Left ventricle myocardium superior (tissue), 1 donor: ENCODE measurements around the gene SPDYE2. TPM values are rescaled to one million over a fixed set of nuclear protein-coding genes. Genes with fewer than 3 reads are reported as not detected.
"Not testable (repeated sequence)": the region's sequence is repeated elsewhere in the genome, so short reads cannot be mapped to it uniquely, and the experiment has no call there.

Experiments used
- ATAC-seq: fragments of 200-7000 bp; cut with Tn5 transposase; one replicate; pipeline ENCODE4 v1.9.1; 2020; ENCODE audit warnings: mild to moderate bottlenecking, moderate library complexity
- DNase-seq: peaks from one replicate; pipeline ENCODE4 v3.0.0-alpha.2; 2020
- intact Hi-C: fragments of 100-400 bp; cut with micrococcal nuclease; formaldehyde crosslinking; loops from one replicate; pipeline ENCODE4 v1.11.0; 2022
- long read RNA-seq: library from polyadenylated mRNA; unstranded; transcript quantifications from one replicate; pipeline ENCODE4 v2.0.0, GENCODE V29; 2021
- total RNA-seq: library from RNA; stranded (reverse); fragmentation: NEBNext Ultra II Directional; extraction: Animal tissue kit (Norgen Biotek cat#: 25700); gene quantifications from one replicate; pipeline ENCODE4 v1.2.1, GENCODE V29; 2021
- donor health status: DM: no; HTN: yes; CAD: no; lungs with severe emphysema.

SPDYE2 gene
- total RNA-seq = not detected
- long read RNA-seq, partial matches to known transcripts = 0 of 8 reads
- long read RNA-seq, other reads (novel, unspliced or antisense) = 8 of 8 reads

- DNase-seq, intact Hi-C loops: not testable (repeated sequence)
- ATAC-seq = peak; percentile 35
Measured at GRCh38 chr7:102550808-102551422, at the start of gene SPDYE2. Gene SPDYE2 (plus strand): TSS chr7:102551226. CDS start chr7:102553256, 2,030 bp downstream.

DNA sequence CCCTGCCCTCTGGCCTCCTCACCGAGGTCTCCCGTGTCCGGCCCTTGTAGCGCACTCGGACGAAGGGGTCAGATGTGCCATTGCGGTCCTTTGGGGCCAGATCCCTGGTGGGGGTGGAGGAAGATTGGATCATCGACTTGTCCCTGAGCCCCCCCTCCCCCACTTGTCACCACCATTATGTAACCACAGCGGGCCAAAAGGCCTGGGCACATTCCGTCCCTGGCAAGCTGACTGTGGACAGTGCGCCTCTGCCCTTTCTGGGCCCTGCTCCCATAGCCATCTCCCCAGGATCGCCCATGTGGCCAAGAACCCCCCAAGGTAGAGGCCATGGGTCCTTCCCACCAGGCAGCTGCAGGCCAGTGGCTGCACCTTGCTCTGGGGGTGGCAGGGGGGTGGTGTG lies 47.9 kb upstream of the SPDYE2 start:
- intact Hi-C loops, ATAC-seq, DNase-seq: not testable (repeated sequence)

- DNase-seq (peak; percentile 19), ATAC-seq (peak; percentile 25)
- intact Hi-C loops = not testable (repeated sequence)
Measured at GRCh38 chr7:102505298-102506185, 45.5 kb upstream of the SPDYE2 start.

GRCh38 chr7:102507410-102508088 lies 43.5 kb upstream of the SPDYE2 start:
- intact Hi-C loops = not testable (repeated sequence)
- DNase-seq = peak; percentile 24

GRCh38 chr7:102510575-102510974 lies 40.5 kb upstream of the SPDYE2 start:
- peak; percentile 18 for DNase-seq

More at GRCh38 chr7:102507410-102508088, 43.5 kb upstream of the SPDYE2 start:
- ATAC-seq = not testable (repeated sequence)

GRCh38 chr7:102511860-102512522 lies 39.0 kb upstream of the SPDYE2 start:
- intact Hi-C loops, DNase-seq: not testable (repeated sequence)
- ATAC-seq = peak; percentile 77

More at GRCh38 chr7:102510575-102510974, 40.5 kb upstream of the SPDYE2 start:
- intact Hi-C loops, ATAC-seq: not testable (repeated sequence)

DNA sequence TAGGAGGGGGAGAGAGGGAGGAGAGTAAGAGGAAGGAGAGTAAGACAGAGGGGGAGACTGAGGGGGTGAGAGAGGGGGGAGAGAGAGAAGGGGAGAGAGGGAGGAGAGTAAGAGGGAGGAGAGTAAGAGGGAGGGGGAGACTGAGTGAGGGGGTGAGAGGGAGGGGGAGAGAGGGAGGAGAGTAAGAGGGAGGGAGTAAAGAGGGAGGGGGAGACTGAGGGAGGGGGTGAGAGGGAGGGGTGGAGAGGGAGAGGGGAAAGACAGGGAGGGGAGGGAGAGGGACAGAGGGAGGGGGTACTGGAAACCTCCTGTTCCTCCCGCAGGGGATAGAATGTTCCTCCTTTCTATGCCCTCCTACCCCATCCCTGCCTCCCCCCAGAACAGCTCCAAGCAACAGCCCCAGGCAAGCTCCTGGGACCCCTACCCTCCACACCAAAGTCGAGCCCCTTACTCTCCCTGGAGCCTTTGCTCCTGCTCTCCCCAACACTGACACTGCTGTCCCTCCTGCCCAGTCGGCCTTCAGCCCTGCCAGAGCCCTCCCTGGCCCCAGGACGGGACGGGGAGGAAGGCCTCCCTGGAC lies 38.3 kb upstream of the SPDYE2 start:
- intact Hi-C loops = not testable (repeated sequence)
- ATAC-seq (peak; percentile 11), DNase-seq (peak; percentile 46)

GRCh38 chr7:102514881-102515721 lies 35.9 kb upstream of the SPDYE2 start:
- intact Hi-C loops = not testable (repeated sequence)
- peak; percentile 3 for ATAC-seq
- DNase-seq = peak; percentile 23

GRCh38 chr7:102515889-102516288 lies 35.1 kb upstream of the SPDYE2 start:
- intact Hi-C loops, DNase-seq, ATAC-seq: not testable (repeated sequence)

DNA sequence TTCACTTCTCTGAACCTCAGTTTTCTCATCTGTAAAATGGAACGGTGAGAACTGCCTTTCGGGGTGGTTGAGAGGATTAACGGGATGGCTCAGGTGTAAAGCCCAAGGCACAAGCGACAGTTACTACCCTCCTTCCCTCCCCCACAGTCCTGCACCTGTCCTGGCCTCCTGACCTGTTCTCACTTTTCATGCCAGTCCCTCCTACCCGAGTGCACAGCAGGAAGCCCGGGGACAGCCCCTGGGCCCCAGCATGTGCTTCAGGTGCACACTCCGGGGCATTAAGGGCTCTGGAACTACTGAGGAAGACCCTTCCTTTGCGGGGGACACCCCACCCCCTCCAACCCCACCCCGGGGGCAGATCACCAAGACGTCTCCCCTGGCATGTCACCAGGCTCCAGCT lies 34.1 kb upstream of the SPDYE2 start:
- intact Hi-C loops, DNase-seq, ATAC-seq: not testable (repeated sequence)

DNA sequence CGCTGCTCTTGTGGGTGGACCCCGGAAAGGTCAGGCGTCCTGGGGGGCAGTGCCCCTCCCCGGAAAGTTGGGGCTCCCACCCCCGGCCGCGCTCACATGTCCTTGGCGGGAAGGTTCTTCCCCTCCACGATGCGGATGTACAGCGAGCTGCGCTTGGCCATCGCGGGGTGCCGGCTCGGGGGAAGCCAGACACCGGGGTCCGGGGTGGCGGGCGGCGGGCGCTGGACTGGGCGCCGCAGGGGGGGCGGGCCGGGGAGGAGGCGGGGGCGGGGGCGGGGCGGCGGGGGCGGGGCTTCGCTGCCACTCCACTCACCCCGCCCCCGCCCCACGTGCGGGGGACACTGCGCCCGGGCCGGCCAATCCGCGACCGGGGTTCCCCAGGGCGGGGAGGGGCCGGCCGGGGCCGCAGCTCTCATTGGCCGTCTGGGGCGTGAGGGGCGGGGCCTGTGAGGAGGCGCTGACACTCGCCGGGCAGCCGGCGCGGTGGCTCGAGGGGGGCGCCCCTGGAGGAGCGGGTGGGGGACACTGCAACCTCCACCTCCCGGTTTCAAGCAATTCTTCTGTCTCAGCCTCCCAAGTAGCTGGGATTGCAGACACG lies 33.4 kb upstream of the SPDYE2 start, which contains the start of gene RASA4B:
Gene RASA4B, minus strand, starts transcription at position 228 of the 598 bp plus-strand sequence. Its CDS starts 67 bp downstream, at position 161.
- ATAC-seq = peak; percentile 94
- intact Hi-C loops = not testable (repeated sequence)

DNA sequence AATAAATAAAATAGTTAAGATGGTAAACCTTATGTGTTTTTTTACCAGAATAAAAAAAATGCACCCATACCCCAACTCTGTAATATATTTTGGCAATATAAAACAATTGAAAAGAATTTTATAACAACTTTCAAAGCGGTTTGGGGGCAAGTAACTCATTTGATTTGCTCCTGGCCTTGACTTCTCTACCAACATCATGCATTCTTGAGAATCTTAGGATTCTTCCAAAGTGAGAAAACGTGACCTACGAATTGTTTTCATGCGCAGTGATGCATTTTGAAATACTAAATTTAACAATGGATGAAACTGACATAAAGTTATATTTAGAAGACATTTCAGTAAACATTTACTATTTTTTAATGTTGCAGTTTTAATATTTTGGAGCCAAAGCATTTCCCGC lies 30.2 kb upstream of the SPDYE2 start:
- DNase-seq, intact Hi-C loops, ATAC-seq: not testable (repeated sequence)

More for the DNA sequence above, 33.4 kb upstream of the SPDYE2 start, which contains the start of gene RASA4B:
- DNase-seq = peak; percentile 43

GRCh38 chr7:102524803-102525202 lies 26.2 kb upstream of the SPDYE2 start:
- peak; percentile 19 for DNase-seq
- peak; percentile 2 for ATAC-seq
- intact Hi-C loops = not testable (repeated sequence)

DNA sequence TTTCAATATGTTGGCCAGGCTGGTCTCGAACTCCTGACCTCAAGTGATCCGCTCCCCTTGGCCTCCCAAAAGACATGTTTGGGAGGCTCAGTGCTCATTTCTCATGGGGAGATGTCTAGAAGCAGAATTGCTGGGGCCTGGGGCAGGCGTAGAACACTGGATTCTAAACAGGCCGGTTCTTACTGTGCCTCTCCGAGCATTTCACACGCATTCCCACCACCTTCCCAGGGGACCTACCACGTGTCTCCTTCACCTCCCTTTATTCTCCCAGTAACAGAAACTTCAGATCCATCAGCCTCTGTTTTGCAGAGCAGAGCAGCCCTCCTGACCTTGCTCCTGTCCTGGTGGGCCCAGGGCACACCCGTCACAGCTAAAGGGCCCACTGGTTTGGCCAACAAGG lies 23.8 kb upstream of the SPDYE2 start:
- intact Hi-C loops, DNase-seq: not testable (repeated sequence)
- ATAC-seq = peak; percentile 40

- DNase-seq, intact Hi-C loops: not testable (repeated sequence)
- ATAC-seq = peak; percentile 25
Measured at GRCh38 chr7:102527822-102528793, 22.9 kb upstream of the SPDYE2 start.

GRCh38 chr7:102531583-102531982 lies 19.4 kb upstream of the SPDYE2 start:
- DNase-seq = peak; percentile 25
- ATAC-seq, intact Hi-C loops: not testable (repeated sequence)
